KOPT-K1 (cell line): ENCODE measurements around the gene RTP5.

ENCODE experiments used
- H3K27ac ChIP-seq: fragments of 200-600 bp; sonication (generic); 2 replicates; pipeline ENCODE4 v1.5.1; 2016; ENCODE audit warnings: antibody characterized with exemption, mild to moderate bottlenecking, low read depth, low read length; ENCODE audit not compliant: poor library complexity, severe bottlenecking
- H3K36me3 ChIP-seq: fragments of 200-600 bp; sonication (generic); 2 replicates; pipeline ENCODE4 v1.5.1; 2017; ENCODE audit warnings: antibody characterized with exemption, mild to moderate bottlenecking, low read length, moderate library complexity; ENCODE audit not compliant: insufficient read depth
- H3K9me3 ChIP-seq: fragments of 200-600 bp; sonication (generic); 2 replicates; pipeline ENCODE4 v1.5.1; 2017; ENCODE audit warnings: antibody characterized with exemption, low read length, mild to moderate bottlenecking; ENCODE audit not compliant: insufficient read depth, poor library complexity, severe bottlenecking

RTP5 gene

DNA sequence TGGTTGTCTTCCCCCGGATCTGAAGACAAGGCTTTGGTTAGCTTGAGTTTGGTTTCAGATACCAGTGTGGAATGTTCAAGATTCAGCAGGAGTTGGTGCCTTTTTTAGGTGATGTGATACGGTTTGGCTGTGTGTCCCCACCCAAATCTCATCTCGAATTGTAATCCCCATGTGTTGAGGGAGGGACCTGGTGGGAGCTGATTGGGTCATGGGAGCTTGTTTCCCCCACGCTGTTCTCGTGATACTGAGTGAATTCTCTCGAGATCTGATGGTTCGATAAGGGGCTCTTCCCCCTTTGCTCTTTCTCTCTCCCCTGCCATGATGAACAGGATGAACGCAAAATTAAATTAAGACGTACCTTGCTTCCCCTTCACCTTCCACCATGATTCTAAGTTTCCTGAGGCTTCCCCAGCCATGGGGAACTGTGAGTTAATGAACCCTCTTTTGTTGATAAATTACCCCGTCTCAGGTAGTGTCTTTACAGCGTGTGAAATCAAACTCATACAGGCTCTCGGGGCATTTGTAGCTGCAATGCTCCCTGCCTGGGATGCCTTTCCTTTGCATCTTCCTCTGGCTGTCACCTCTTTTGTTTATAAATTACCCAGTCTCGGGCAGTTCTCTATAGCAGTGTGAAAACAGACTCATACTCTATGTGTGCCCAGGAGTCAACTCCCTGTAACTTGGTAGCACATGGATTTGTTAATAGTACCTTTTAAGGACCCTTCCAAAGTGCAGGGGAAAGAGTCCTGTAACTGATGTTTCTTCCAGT, 32.1 kb upstream of the RTP5 start:
- H3K27ac ChIP-seq: no peak overlapping the region
- H3K9me3 ChIP-seq: no peaks in the 10 kb centered on the region
- H3K36me3 ChIP-seq: no peaks in the 10 kb centered on the region

DNA sequence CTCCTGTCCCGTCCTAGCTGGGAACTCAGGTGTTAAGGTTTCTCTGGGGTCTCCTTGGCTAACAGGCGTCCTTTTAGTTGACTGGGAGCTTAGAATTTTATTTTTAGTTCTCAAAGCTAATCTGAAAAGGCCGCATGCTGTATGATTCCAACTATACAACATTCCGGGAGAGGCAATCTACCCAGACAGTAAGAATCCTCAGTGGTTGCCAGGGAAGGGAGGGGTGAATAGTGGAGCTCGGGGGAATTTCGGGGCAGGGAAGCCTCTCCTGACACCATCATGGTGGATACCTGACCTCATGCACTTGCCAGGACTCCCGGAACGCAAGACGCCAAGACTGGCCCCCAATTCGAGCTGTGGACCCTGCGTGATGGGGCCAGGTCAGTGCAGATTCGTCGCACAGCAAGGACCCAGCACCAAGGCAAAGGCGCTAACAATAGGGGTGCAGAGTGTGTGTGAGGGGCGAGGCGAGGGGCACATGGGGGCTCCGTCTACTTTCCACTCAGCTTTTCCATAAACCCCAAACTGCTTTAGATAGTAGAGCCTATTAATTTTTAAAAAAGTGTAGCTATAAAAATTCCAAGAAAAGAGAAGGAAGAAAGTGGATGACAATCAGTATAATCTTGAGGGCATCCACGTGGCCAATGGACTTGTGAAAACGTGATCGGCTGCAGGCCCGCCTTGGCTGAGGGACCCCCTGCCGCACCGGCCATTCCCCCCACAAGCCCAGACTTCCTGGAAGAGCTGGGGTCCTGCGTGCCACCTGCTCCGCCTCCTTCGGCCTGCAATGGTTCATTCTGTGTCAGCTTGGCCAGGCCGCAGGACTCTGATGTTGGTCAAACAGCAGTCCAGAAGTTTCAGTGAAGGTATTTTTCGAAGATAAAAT, 28.1 kb upstream of the RTP5 start:
- H3K9me3 ChIP-seq: no peaks in the 10 kb centered on the region
- no peaks in the 10 kb centered on the region for H3K36me3 ChIP-seq
- no peak overlapping the region for H3K27ac ChIP-seq

DNA sequence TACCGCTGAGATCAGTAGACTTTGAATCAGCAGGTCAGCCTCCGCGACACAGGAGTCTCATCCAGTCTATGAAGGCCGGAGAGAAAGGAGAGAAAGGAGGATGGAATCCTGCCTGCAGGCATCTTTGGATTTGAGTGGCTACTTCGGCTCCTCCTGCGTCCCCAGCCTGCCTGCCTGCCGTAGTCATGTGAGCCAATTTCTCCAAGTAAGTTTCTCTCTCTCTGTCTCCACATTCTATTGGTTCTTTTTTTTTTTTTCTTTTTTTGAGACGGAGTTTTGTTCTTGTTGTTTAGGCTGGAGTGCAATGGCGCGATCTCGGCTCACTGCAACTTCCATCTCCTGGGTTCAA, 27.5 kb upstream of the RTP5 start:
- Histone ChIP-seq H3K36me3 (no peaks in the 10 kb centered on the region), H3K27ac (no peak overlapping the region), H3K9me3 (no peaks in the 10 kb centered on the region)

DNA sequence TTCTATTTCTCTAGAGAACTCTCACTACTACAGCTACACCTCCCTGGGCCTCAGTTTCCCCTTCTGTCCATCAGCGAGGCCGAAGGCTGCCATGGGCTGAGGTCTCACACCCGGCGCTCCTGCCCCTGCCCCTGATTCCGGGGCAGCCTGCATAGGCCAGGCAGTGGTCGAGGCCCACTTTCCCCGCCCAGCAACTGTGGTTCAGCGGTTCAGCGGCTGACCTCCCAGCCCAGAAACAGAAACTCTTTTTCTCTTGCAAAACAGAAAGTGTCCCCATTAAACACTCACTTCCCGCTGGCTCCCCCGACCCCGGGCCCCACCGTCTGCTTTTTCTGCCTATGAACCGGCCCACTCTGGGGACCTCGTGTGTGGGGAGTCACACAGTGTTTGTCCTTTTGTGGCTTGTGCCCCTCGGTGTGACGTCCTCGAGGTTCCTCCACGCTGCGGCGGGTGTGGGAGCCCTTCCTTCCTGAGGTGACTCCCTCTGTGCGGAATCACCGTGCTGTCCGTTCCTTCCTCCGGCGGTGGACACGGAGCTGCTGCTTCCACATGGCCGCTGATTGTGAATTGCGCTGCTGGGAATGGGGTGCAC, 26.8 kb upstream of the RTP5 start:
- H3K9me3 ChIP-seq: no peaks in the 10 kb centered on the region
- H3K36me3 ChIP-seq: no peaks in the 10 kb centered on the region
- H3K27ac ChIP-seq: no peak overlapping the region

DNA sequence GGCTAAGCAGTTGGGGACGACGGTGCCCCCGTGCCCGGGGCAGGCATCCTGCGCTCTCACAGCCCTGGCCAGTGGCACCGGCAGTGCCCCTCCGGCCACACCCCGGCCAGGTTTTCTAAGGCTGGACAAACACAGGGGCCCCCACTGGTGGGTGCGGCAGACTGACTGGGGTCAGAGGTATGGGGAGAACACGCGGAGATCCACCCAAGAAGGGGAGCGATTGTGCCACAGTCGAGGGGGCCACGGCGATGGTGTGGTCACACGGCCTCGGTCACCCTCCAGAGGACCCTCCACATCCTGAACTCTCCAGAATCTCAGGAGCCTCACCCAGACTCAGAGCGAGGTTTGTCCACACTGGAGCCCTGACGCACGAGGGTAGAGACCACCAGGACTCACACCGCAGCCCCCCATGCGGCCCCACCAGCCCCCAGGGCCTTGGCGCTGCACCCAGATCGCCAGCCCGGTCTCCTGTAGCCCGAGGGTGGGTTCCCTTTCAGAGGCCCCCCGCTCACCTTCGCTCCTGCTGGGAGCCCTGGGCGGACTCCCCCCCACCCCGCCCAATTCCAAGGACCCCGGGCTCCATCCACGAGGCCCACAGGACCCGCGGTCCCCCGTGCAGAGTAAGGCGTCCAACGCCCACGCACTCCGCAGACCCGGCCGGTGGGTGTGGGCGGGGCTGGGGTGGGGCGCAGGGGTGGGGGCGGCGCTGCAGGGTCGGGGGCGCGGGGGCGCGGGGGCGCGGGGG, 26.0 kb upstream of the RTP5 start:
- Histone ChIP-seq H3K27ac (no peak overlapping the region), H3K9me3 (no peaks in the 10 kb centered on the region), H3K36me3 (no peaks in the 10 kb centered on the region)

DNA sequence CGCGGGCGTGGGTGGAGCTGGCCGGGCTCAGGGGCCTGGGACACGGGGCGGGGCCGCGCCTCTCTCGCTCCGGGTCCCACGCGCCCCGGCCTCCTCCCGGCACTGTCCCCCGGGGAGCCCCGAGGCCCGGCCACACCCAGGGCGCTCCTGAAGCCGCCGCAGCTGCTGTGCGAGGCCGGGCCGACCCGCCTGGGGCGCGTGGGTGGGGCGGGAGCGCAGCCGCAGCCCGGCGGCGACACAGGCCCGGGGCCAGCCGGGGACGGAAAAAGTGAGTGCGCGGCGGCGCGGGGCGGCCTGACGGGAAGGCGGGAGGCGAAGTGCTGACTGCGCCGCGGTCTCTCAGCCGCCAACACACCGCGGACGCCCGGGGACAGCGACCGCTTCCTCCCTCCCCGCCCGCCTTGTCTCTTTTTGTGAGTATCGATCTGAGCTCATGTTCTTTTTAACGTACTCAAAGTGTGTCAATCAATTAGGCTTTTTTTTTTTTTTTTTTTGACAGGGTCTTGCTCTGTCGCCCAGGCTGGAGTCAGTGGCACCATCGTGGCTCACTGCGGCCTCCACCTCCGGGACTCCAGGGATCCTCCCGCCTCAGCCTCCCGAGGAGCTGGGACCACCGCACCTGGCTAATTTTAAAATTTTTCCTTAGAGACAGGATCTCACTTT, 25.3 kb upstream of the RTP5 start:
- Histone ChIP-seq H3K36me3 (no peaks in the 10 kb centered on the region), H3K27ac (peak overlapping the region; percentile 34), H3K9me3 (no peaks in the 10 kb centered on the region)

DNA sequence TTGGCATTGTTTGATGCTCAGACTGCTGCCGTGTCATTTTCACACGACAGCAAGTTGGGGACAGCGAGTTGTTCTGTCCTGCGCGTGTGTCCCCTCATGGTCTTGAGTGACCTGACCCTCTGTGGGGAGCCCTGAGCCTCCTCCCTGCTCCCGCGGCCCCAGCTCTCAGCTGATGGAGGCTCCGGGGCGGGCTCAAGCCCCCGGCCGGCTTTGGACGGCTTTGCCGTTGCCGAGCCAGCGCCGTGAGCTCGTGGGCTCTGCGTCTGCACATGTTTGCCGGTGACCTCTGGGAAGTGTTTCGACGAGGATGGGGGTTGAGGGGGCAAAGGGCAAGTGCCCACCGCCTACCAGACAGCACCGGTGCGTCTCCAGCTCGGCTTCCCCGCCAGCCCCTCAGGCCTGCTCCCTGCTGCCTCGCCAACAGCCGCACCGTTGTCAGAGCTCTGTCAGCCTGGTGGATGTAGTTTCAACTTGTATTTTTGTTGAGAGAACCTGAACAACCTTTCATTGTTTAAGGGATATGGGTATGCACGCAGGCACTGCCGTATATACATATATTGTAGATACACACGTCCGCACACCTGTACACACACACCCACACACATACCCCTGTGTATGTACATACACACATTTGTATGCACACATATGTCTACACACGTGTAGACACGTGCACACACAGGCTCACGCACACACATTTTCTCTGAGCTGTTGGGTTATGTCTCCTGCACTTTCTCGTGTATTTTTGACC, 24.5 kb upstream of the RTP5 start:
- Histone ChIP-seq H3K36me3 (no peaks in the 10 kb centered on the region), H3K27ac (no peak overlapping the region), H3K9me3 (no peaks in the 10 kb centered on the region)

DNA sequence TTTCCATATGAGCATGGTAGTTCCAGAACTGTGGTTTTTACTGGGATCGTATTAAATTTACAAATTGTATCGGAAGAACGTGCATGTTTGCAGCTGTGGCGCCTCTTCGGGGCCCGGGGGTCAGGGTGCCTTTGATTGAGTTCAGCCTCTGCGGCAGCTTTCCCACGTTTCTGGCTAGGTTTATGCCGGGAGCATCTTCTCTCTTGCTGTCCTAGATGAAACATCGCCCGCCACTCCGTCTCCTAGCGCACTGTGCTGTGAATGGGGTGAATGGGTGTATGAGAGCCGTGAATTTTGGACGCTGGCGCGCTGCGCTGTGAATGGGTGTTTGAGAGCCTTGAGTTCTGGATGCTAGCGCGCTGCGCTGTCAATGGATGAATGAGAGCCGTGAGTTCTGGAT, 23.1 kb upstream of the RTP5 start:
- Histone ChIP-seq H3K36me3 (no peaks in the 10 kb centered on the region), H3K27ac (no peak overlapping the region), H3K9me3 (no peaks in the 10 kb centered on the region)

DNA sequence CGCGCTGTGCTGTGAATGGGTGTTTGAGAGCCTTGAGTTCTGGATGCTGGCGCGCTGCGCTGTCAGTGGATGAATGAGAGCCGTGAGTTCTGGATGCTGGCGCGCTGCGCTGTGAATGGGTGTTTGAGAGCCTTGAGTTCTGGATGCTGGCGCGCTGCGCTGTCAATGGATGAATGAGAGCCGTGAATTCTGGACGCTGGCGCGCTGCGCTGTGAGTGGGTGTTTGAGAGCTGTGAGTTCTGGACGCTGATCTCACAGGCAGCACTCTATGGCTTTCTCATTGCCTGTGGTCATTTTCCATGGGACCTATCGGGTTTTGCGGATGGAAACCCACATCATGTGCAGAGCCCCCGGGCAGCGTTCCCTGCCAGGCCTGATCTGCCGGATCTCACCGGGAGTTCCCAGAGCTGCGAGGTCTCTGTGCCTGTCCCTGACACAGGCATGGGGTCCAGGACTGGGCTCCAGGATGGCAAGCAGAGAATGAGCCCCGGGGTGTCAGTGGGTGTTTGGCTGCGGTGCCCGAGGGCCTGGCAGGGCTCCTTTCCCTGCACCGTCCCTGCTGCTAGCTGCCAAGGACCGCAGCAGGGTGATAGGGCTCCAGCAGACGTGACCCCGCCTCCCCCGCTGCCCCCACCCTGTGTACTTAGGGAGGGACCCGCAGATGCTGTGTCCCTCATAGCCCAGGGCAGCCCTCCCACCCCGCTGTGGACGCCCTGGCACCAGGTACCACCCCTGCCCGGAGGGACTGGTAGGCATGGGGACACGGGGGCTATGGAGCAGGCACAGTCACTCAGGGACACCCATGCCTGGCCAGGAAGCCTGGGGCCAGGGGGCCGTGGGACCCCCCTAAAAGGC, 20.5 kb upstream of the RTP5 start:
- H3K27ac ChIP-seq: no peak overlapping the region
- no peaks in the 10 kb centered on the region for H3K9me3 ChIP-seq
- no peaks in the 10 kb centered on the region for H3K36me3 ChIP-seq

DNA sequence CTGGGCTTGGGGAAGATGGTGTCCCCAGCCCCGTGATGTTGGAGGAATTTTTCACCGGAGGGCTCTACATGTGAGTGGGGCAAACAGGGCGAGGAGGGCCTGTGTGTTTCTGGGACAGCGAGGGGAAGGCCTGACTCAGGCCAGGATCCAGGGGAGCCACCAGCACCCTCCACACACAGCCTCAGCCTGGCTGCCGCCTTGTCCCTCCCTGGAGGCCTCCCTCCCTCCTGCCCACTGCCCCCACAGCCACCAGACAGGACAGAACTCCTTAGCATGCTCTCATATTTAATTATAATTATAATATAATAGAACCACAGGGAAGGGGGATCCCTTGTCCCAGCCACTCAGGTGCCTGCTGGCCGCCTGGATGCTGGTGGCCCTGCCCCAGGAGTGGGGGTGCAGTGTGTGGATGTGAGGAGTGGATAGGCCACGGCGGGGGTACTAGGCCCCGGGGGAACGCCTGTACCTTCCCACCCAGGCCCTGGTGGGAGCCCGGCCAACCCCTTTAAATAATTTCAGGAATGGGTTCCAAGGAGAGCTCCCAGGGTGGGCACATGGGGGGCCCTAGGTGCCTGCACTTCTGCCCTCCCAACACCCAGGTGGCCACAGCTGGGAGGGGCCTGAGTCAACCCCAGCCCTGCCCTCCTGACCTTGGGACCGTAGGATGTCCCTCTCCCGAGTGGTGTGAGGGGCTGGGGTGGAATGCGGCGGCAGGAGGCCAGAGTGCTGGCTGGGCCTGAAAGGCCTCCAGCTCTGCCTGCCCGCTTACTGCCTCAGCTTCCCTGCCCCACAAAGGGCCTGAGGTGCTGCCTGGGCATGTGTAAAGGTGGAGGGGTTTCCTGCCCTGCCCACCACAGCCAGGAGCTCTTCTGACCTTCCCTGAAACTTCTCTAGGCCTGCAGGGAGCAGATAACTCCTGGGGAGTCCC, 19.6 kb upstream of the RTP5 start:
- no peaks in the 10 kb centered on the region for H3K9me3 ChIP-seq
- no peaks in the 10 kb centered on the region for H3K36me3 ChIP-seq
- no peak overlapping the region for H3K27ac ChIP-seq

DNA sequence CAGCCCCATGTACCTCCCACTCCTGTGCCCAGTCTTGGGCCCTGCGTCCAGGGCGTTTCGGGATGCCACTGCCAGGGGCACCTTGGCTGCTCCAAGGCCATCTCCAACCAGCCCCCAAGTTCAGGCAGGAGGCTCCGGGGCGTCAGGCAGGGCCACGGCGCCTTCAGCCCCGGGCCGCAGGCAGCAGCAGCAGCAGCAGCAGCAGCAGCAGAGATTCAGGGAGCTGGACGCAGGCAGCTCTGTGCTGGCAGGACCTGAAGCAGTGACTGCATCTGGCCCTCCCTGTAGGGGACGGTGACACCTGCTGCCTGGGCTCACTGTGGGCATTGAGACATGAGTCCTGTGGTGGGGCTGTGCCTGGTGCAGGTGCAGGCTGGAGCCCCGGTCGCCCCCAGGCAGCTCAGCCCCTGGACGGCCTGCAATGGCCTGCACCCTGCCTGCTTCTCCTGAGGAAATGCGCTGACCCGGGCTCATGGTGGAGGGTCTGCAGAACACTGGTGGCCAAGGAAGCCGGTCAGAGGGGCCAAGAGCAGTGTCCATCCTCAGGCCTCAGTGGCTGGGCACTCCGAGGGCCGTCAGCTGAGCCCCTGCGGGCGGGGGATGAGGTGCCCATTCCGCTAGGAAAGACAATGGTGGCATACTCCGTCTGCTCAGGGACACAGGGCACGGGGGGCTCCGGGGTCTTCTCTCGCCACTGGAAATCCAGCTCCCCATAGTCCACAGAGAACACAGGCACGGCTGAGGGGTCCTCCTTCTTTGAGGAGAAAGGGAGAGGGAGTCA, 18.8 kb upstream of the RTP5 start:
- H3K27ac ChIP-seq: no peak overlapping the region
- H3K36me3 ChIP-seq: no peaks in the 10 kb centered on the region
- no peaks in the 10 kb centered on the region for H3K9me3 ChIP-seq
